SK-N-SH treated with all-trans-retinoic acid at 6 μM for 48 hours (cell line): Measurements from ENCODE around the gene PDSS2.

Experiments used
- PPARA ChIP-seq: fragments of 250-450 bp; sonication (Bioruptor Pico); IDR thresholded peaks from 2 replicates; pipeline ENCODE4 v1.5.0; 2020; ENCODE audit warnings: mild to moderate bottlenecking, borderline replicate concordance
- TOX ChIP-seq: fragments of 250-450 bp; sonication (Bioruptor Pico); IDR thresholded peaks from 2 replicates; pipeline ENCODE4 v1.8.0; 2021; ENCODE audit warnings: mild to moderate bottlenecking, moderate library complexity, borderline replicate concordance
- TF ChIP-seq, protein P1 (sequence below): fragments of 250-450 bp; sonication (Bioruptor Pico); IDR thresholded peaks from 2 replicates; pipeline ENCODE4 v1.8.0; 2020; ENCODE audit warnings: mild to moderate bottlenecking, moderate library complexity, borderline replicate concordance
- TF ChIP-seq, protein P2 (sequence below): fragments of 250-450 bp; sonication (Bioruptor Pico); IDR thresholded peaks from 2 replicates; pipeline ENCODE4 v1.5.1; 2020; ENCODE audit warnings: low read depth, mild to moderate bottlenecking, moderate library complexity
- TF ChIP-seq, protein P3 (sequence below): fragments of 250-450 bp; sonication (Bioruptor Pico); IDR thresholded peaks from 2 replicates; pipeline ENCODE4 v1.8.0; 2021; ENCODE audit warnings: low read depth, mild to moderate bottlenecking, moderate library complexity, borderline replicate concordance
- TF ChIP-seq, protein P4 (sequence below): fragments of 250-450 bp; sonication (Bioruptor Pico); IDR thresholded peaks from 2 replicates; pipeline ENCODE4 v1.5.1; 2021; ENCODE audit warnings: mild to moderate bottlenecking, moderate library complexity

DNA sequence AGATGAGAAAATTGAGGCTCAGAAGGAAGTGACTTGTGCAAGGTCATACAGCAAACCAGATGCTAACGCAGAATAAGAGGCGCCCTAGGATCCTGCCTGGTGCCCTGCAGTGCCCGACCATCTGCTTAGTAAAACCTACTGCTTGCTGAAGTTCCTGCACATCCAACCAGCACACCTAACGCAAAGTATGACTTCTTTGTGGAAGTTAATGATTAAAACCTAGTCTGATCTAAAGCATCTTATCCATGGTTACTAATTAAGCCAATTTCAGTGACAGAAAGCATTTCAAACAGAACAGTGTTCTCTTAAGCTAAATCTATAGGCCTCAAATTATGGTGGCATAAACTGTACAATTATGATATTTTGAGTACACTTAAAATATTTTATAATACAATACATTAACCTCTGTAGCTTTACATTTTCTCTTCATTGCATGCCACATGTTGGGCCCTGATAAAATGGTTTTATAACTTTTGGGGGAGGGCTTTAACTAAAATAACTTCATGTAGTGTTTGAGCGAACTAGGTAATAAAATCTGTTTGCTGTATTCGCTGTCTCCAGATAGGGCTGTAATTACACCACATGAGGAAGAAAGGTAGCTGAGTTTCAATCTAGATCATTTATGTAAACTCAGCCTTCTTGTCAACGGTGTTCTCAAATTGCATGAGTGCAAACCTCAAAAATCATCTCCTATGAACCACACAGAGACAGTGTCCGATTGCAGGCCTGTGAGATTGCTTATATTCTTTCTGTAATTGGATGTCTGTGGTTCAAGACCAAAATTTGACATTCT is 306.5 kb downstream of the PDSS2 start:
- TF ChIP-seq, protein P1, sequence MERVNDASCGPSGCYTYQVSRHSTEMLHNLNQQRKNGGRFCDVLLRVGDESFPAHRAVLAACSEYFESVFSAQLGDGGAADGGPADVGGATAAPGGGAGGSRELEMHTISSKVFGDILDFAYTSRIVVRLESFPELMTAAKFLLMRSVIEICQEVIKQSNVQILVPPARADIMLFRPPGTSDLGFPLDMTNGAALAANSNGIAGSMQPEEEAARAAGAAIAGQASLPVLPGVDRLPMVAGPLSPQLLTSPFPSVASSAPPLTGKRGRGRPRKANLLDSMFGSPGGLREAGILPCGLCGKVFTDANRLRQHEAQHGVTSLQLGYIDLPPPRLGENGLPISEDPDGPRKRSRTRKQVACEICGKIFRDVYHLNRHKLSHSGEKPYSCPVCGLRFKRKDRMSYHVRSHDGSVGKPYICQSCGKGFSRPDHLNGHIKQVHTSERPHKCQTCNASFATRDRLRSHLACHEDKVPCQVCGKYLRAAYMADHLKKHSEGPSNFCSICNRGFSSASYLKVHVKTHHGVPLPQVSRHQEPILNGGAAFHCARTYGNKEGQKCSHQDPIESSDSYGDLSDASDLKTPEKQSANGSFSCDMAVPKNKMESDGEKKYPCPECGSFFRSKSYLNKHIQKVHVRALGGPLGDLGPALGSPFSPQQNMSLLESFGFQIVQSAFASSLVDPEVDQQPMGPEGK (CRISPR knock-in tag) = no peak
- TF ChIP-seq TOX (CRISPR knock-in tag) = no peak
- TF ChIP-seq, protein P2, sequence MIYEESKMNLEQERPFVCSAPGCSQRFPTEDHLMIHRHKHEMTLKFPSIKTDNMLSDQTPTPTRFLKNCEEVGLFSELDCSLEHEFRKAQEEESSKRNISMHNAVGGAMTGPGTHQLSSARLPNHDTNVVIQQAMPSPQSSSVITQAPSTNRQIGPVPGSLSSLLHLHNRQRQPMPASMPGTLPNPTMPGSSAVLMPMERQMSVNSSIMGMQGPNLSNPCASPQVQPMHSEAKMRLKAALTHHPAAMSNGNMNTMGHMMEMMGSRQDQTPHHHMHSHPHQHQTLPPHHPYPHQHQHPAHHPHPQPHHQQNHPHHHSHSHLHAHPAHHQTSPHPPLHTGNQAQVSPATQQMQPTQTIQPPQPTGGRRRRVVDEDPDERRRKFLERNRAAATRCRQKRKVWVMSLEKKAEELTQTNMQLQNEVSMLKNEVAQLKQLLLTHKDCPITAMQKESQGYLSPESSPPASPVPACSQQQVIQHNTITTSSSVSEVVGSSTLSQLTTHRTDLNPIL (CRISPR knock-in tag) = no peak
- no peak for TF ChIP-seq PPARA
- TF ChIP-seq, protein P3, sequence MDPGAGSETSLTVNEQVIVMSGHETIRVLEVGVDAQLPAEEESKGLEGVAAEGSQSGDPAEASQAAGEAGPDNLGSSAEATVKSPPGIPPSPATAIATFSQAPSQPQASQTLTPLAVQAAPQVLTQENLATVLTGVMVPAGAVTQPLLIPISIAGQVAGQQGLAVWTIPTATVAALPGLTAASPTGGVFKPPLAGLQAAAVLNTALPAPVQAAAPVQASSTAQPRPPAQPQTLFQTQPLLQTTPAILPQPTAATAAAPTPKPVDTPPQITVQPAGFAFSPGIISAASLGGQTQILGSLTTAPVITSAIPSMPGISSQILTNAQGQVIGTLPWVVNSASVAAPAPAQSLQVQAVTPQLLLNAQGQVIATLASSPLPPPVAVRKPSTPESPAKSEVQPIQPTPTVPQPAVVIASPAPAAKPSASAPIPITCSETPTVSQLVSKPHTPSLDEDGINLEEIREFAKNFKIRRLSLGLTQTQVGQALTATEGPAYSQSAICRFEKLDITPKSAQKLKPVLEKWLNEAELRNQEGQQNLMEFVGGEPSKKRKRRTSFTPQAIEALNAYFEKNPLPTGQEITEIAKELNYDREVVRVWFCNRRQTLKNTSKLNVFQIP = no peak
- TF ChIP-seq, protein P4, sequence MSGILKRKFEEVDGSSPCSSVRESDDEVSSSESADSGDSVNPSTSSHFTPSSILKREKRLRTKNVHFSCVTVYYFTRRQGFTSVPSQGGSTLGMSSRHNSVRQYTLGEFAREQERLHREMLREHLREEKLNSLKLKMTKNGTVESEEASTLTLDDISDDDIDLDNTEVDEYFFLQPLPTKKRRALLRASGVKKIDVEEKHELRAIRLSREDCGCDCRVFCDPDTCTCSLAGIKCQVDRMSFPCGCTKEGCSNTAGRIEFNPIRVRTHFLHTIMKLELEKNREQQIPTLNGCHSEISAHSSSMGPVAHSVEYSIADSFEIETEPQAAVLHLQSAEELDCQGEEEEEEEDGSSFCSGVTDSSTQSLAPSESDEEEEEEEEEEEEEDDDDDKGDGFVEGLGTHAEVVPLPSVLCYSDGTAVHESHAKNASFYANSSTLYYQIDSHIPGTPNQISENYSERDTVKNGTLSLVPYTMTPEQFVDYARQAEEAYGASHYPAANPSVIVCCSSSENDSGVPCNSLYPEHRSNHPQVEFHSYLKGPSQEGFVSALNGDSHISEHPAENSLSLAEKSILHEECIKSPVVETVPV (CRISPR knock-in tag) = no peak
